ENCODE results near the gene MED31.
A peak's percentile ranks its signal among the peaks of the same experiment; 100 is the strongest.

Gene MED31

GRCh38 chr17:6654841-6655731 is 3.7 kb upstream of the MED31 start:
- peak; percentile 46 for DNase-seq

GRCh38 chr17:6651919-6652452 is 581 bp upstream of the MED31 start:
- DNase-seq: peak; percentile 79

GRCh38 chr17:6648181-6648580 is 3.2 kb downstream of the MED31 start:
- DNase-seq: no peak

GRCh38 chr17:6643451-6644125 is 7.8 kb downstream of the MED31 start:
- no peak for DNase-seq

GRCh38 chr17:6642592-6642991 is 8.8 kb downstream of the MED31 start:
- no peak for DNase-seq

- DNase-seq: no peak
These were observed 10.1 kb downstream of the MED31 start for GRCh38 chr17:6641247-6641863.

- DNase-seq: peak; percentile 95
These were observed 10.7 kb downstream of the MED31 start, which contains the start of the genes KIAA0753 and TXNDC17 for GRCh38 chr17:6640536-6641246. Gene KIAA0753 (minus strand): TSS chr17:6640711. CDS start chr17:6635103, 5,608 bp downstream. Gene TXNDC17 (plus strand): TSS chr17:6641060. CDS start chr17:6641083, 23 bp downstream.

- no peak for DNase-seq
These were observed 11.5 kb downstream of the MED31 start for GRCh38 chr17:6639586-6640535.

GRCh38 chr17:6639014-6639585 is 12.3 kb downstream of the MED31 start:
- DNase-seq: no peak

GRCh38 chr17:6638046-6638908 is 13.1 kb downstream of the MED31 start:
- DNase-seq: no peak

- DNase-seq: no peak
These were observed 14.0 kb downstream of the MED31 start for GRCh38 chr17:6637458-6637840.

GRCh38 chr17:6636616-6637457 is 14.6 kb downstream of the MED31 start:
- DNase-seq: no peak

- no peak for DNase-seq
These were observed 15.3 kb downstream of the MED31 start for GRCh38 chr17:6636105-6636504.

- DNase-seq: no peak
These were observed 18.1 kb downstream of the MED31 start for GRCh38 chr17:6633263-6633662.

GRCh38 chr17:6632530-6632929 is 18.9 kb downstream of the MED31 start:
- no peak for DNase-seq

- DNase-seq: no peak
These were observed 21.0 kb downstream of the MED31 start for GRCh38 chr17:6630390-6630789.

- DNase-seq: no peak
These were observed 24.4 kb downstream of the MED31 start for GRCh38 chr17:6627019-6627418.

GRCh38 chr17:6626616-6627015 is 24.8 kb downstream of the MED31 start:
- DNase-seq: no peak

GRCh38 chr17:6623941-6624340 is 27.5 kb downstream of the MED31 start:
- DNase-seq: no peak

Measured in right hindlimb (tissue), 1 donor.